Fibroblast of skin of left biceps (primary cell): Measurements from ENCODE around the gene VASH1.
A peak's percentile ranks its signal among the peaks of the same experiment; 100 is the strongest.

Experiments
- DNase-seq, 2 experiments: peaks; one replicate each; pipeline ENCODE4 v3.0.0-alpha.2; 2013; ENCODE audit warnings: low read depth in 2 of 2

Gene VASH1

GRCh38 chr14:76771437-76771980, 10.2 kb downstream of the VASH1 start:
- DNase-seq: no peak

GRCh38 chr14:76772300-76773187, 11.3 kb downstream of the VASH1 start:
- DNase-seq: no peak

- peak in 1 of 2 experiments; percentile 35 for DNase-seq
Measured at GRCh38 chr14:76773188-76773885, 12.1 kb downstream of the VASH1 start.

- no peak for DNase-seq
Measured at GRCh38 chr14:76773956-76774820, 12.9 kb downstream of the VASH1 start.

- no peak for DNase-seq
Measured at GRCh38 chr14:76774821-76775694, 13.8 kb downstream of the VASH1 start.

- no peak for DNase-seq
Measured at GRCh38 chr14:76775695-76776427, 14.6 kb downstream of the VASH1 start.

GRCh38 chr14:76776428-76777251, 15.4 kb downstream of the VASH1 start:
- no peak for DNase-seq

- DNase-seq: no peak
Measured at GRCh38 chr14:76777721-76778120, 16.5 kb downstream of the VASH1 start.

GRCh38 chr14:76778546-76779215, 17.4 kb downstream of the VASH1 start:
- no peak for DNase-seq

GRCh38 chr14:76779221-76780057, 18.2 kb downstream of the VASH1 start:
- no peak for DNase-seq

GRCh38 chr14:76780058-76780345, 18.7 kb downstream of the VASH1 start:
- no peak for DNase-seq

GRCh38 chr14:76780360-76780759, 19.1 kb downstream of the VASH1 start:
- DNase-seq: no peak

- no peak for DNase-seq
Measured at GRCh38 chr14:76780875-76781647, 19.8 kb downstream of the VASH1 start.

GRCh38 chr14:76781648-76782051, 20.4 kb downstream of the VASH1 start:
- no peak for DNase-seq

GRCh38 chr14:76782115-76782884, 21.0 kb downstream of the VASH1 start:
- no peak for DNase-seq

- no peak for DNase-seq
Measured at GRCh38 chr14:76782885-76783566, 21.8 kb downstream of the VASH1 start.
